Right cardiac atrium (tissue), 5 donors: Measurements from ENCODE around the gene PCDH20. TPM values are rescaled to one million over a fixed set of nuclear protein-coding genes. Genes with fewer than 3 reads are reported as not detected.

Experiments
- ATAC-seq, 2 donors: fragments of 200-7000 bp; cut with Tn5 transposase; one replicate each; pipeline versions ENCODE4 v1.8.0 to v1.9.1; 2020; ENCODE audit warnings: moderate library complexity in 2 of 2, mild to moderate bottlenecking in 1 of 2
- DNase-seq, 3 donors: peaks; one replicate each; pipeline ENCODE4 v3.0.0-alpha.2; 2020
- H3K27ac ChIP-seq: one replicate; pipeline ENCODE4 v1.5.1; 2013; ENCODE audit warnings: mild to moderate bottlenecking, low read length, control low read depth, moderate library complexity
- H3K27me3 ChIP-seq: one replicate; pipeline ENCODE4 v1.6.1; 2013; ENCODE audit not compliant: control insufficient read depth, insufficient read depth
- H3K4me1 ChIP-seq: one replicate; pipeline ENCODE4 v1.6.1; 2013; ENCODE audit warnings: low read length; ENCODE audit not compliant: control insufficient read depth, insufficient read depth
- H3K4me3 ChIP-seq: one replicate; pipeline ENCODE4 v1.5.1; 2013; ENCODE audit warnings: low read length, control low read depth
- H3K9me3 ChIP-seq: one replicate; pipeline ENCODE4 v1.6.1; 2013; ENCODE audit warnings: low read length; ENCODE audit not compliant: control insufficient read depth
- WGBS: extraction: QIAGEN DNeasy Blood & Tissue Kit; methylation state at CpG from one replicate; pipeline ENCODE4 v1.1.7; 2013; 5-methylcytosine and 5-hydroxymethylcytosine counted together
- intact Hi-C, 4 donors: fragments of 100-400 bp; cut with DNase I; formaldehyde crosslinking; loops; one replicate each; pipeline versions ENCODE4 v1.11.0 to v1.14.0; 2022 to 2023
- long read RNA-seq, 4 donors: library from polyadenylated mRNA; unstranded; transcript quantifications; one replicate each; pipeline ENCODE4 v2.0.0, GENCODE V29; 2020 to 2021
- polyA plus RNA-seq: library from polyadenylated mRNA; stranded (reverse); fragments of 200-250 nt; gene quantifications from one replicate; pipeline ENCODE4 v1.2.3, GENCODE V29; 2013
- total RNA-seq, 4 donors: library from RNA; stranded (reverse); fragmentation: NEBNext Ultra II Directional; extraction: Animal tissue kit (Norgen Biotek cat#: 25700); gene quantifications; one replicate each; pipeline ENCODE4 v1.2.1, GENCODE V29; 2021
- donor health status: healthy with polysubstance abuse.
- donor health status: DM: no; HTN: yes; CAD: no.
- donor health status: DM: no; HTN: no; CAD: no.
- donor health status: DM: no; HTN: yes; CAD: no; lungs with severe emphysema.
- donor health status: DM: yes; HTN: yes; CAD: no.

PCDH20 gene
- 10 to 100 TPM in 1 of 4 donors, 1 to 10 TPM in 3; 4.5 to 45.3 (median 7.3) TPM for total RNA-seq
- 5.2 TPM for polyA plus RNA-seq
- long read RNA-seq, donor 1, full-length matches to known transcripts = 10 of 11 reads
- long read RNA-seq, donor 1, partial matches to known transcripts = 0 of 11 reads
- long read RNA-seq, donor 1, other reads (novel, unspliced or antisense) = 1 of 11 reads
- long read RNA-seq, donor 2, full-length matches to known transcripts = 3 of 3 reads
- long read RNA-seq, donor 2, partial matches to known transcripts = 0 of 3 reads
- long read RNA-seq, donor 2, other reads (novel, unspliced or antisense) = 0 of 3 reads
- long read RNA-seq, donor 3, full-length matches to known transcripts = 262 of 308 reads
- long read RNA-seq, donor 3, partial matches to known transcripts = 0 of 308 reads
- long read RNA-seq, donor 3, other reads (novel, unspliced or antisense) = 46 of 308 reads
- long read RNA-seq, donor 4, full-length matches to known transcripts = 10 of 14 reads
- long read RNA-seq, donor 4, partial matches to known transcripts = 0 of 14 reads
- long read RNA-seq, donor 4, other reads (novel, unspliced or antisense) = 4 of 14 reads

- Histone ChIP-seq H3K27ac (no peak within 1 kb of the TSS), H3K9me3 (no peaks in the 10 kb centered on the region), H3K27me3 (no peaks in the 10 kb centered on the region), H3K4me1 (no peaks in the 10 kb centered on the region), H3K4me3 (peak within 1 kb of the TSS; percentile 41)
- intact Hi-C loops = loop anchor here in 1 of 4 donors (10.0 kb wide), 1 partner anchor 761 kb away; no protein-coding TSS in a partner anchor
- ATAC-seq = no peak
- 33% methylated on average over 3 of the region's 3 CpGs for WGBS
- DNase-seq = no peak
Observed at GRCh38 chr13:61415749-61416148, at the start of gene PCDH20. PCDH20 (minus strand) TSS chr13:61415849; CDS start chr13:61415158, 691 bp downstream.

GRCh38 chr13:61463024-61463423 is 47.4 kb upstream of the PCDH20 start:
- H3K4me1 ChIP-seq = no peaks in the 10 kb centered on the region
- DNase-seq (no peak), ATAC-seq (no peak)
- no peak overlapping the region for H3K27ac ChIP-seq
- intact Hi-C loops = no loop called here
- H3K27me3 ChIP-seq = no peaks in the 10 kb centered on the region
- H3K9me3 ChIP-seq = no peaks in the 10 kb centered on the region
- 74% methylated on average over 1 of the region's 1 CpG for WGBS
- H3K4me3 ChIP-seq = no peak overlapping the region

GRCh38 chr13:61453121-61453520 is 37.5 kb upstream of the PCDH20 start:
- Histone ChIP-seq H3K4me1 (no peaks in the 10 kb centered on the region), H3K4me3 (no peak overlapping the region), H3K9me3 (no peaks in the 10 kb centered on the region), H3K27ac (no peak overlapping the region), H3K27me3 (no peaks in the 10 kb centered on the region)
- DNase-seq = no peak
- intact Hi-C loops = no loop called here
- WGBS = 40% methylated on average over 1 of the region's 1 CpG
- ATAC-seq = no peak

- 87% methylated on average over 1 of the region's 1 CpG for WGBS
Observed at GRCh38 chr13:61432029-61432428, 16.4 kb upstream of the PCDH20 start.

GRCh38 chr13:61423915-61424314 is 8.3 kb upstream of the PCDH20 start:
- no peak overlapping the region for H3K27ac ChIP-seq
- 82% methylated on average over 1 of the region's 1 CpG for WGBS
- H3K4me1 ChIP-seq = no peaks in the 10 kb centered on the region
- H3K9me3 ChIP-seq = no peaks in the 10 kb centered on the region
- no peaks in the 10 kb centered on the region for H3K27me3 ChIP-seq
- ATAC-seq = no peak
- intact Hi-C loops = loop anchor here in 1 of 4 donors (10.0 kb wide), 1 partner anchor 769 kb away; no protein-coding TSS in a partner anchor
- no peak for DNase-seq
- H3K4me3 ChIP-seq = no peak overlapping the region

More at GRCh38 chr13:61432029-61432428, 16.4 kb upstream of the PCDH20 start:
- Histone ChIP-seq H3K27me3 (no peaks in the 10 kb centered on the region), H3K4me3 (no peak overlapping the region), H3K9me3 (no peaks in the 10 kb centered on the region), H3K4me1 (no peaks in the 10 kb centered on the region), H3K27ac (no peak overlapping the region)
- intact Hi-C loops = no loop called here
- DNase-seq = no peak
- no peak for ATAC-seq

- Histone ChIP-seq H3K27me3 (no peaks in the 10 kb centered on the region), H3K27ac (no peak overlapping the region), H3K4me1 (no peaks in the 10 kb centered on the region), H3K9me3 (no peaks in the 10 kb centered on the region), H3K4me3 (no peak overlapping the region)
- no peak for DNase-seq
- 61% methylated on average over 5 of the region's 5 CpGs for WGBS
- no peak for ATAC-seq
- intact Hi-C loops = loop anchor here in 1 of 4 donors (10.0 kb wide), 1 partner anchor 762 kb away; no protein-coding TSS in a partner anchor
Observed at GRCh38 chr13:61417086-61417570, 1.5 kb upstream of the PCDH20 start.

- intact Hi-C loops = loop anchor here in 1 of 4 donors (10.0 kb wide), 1 partner anchor 760 kb away; no protein-coding TSS in a partner anchor
- Histone ChIP-seq H3K4me3 (peak overlapping the region; percentile 41), H3K9me3 (no peaks in the 10 kb centered on the region), H3K4me1 (no peaks in the 10 kb centered on the region), H3K27ac (no peak overlapping the region), H3K27me3 (no peaks in the 10 kb centered on the region)
- 1% methylated on average over 30 of the region's 30 CpGs for WGBS
- DNase-seq (peak; percentile 41 to 74 (median 66)), ATAC-seq (peak; percentile 93 to 95)
Observed at GRCh38 chr13:61415058-61415721, 459 bp downstream of the PCDH20 start.

GRCh38 chr13:61414686-61415057 is 977 bp downstream of the PCDH20 start:
- H3K4me1 ChIP-seq = no peaks in the 10 kb centered on the region
- intact Hi-C loops = loop anchor here in 1 of 4 donors (10.0 kb wide), 1 partner anchor 760 kb away; no protein-coding TSS in a partner anchor
- peak overlapping the region; percentile 41 for H3K4me3 ChIP-seq
- no peak overlapping the region for H3K27ac ChIP-seq
- H3K9me3 ChIP-seq = no peaks in the 10 kb centered on the region
- ATAC-seq (no peak), DNase-seq (peak in 1 of 3 donors; percentile 4)
- H3K27me3 ChIP-seq = no peaks in the 10 kb centered on the region
- under 1% methylated on average over 16 of the region's 16 CpGs for WGBS

- peak; percentile 19 to 43 for ATAC-seq
- Histone ChIP-seq H3K4me3 (peak overlapping the region; percentile 41), H3K27me3 (no peaks in the 10 kb centered on the region), H3K9me3 (no peaks in the 10 kb centered on the region), H3K4me1 (no peaks in the 10 kb centered on the region), H3K27ac (no peak overlapping the region)
- 4% methylated on average over 41 of the region's 41 CpGs for WGBS
- intact Hi-C loops = loop anchor here in 1 of 4 donors (10.0 kb wide), 1 partner anchor 759 kb away; no protein-coding TSS in a partner anchor
- DNase-seq = peak; percentile 7 to 57 (median 34)
Observed at GRCh38 chr13:61413572-61414535, 1.8 kb downstream of the PCDH20 start.
